Inflammatory macrophage treated with lipopolysaccharide for 4 hours (primary cell): ENCODE results near the gene DOCK1.
"Not testable (repeated sequence)": the region's sequence is repeated elsewhere in the genome, so short reads cannot be mapped to it uniquely, and the experiment has no call there.

Source experiments
- DNase-seq: peaks from one replicate; pipeline ENCODE4 v3.0.0-alpha.2; 2020

Gene DOCK1

DNA sequence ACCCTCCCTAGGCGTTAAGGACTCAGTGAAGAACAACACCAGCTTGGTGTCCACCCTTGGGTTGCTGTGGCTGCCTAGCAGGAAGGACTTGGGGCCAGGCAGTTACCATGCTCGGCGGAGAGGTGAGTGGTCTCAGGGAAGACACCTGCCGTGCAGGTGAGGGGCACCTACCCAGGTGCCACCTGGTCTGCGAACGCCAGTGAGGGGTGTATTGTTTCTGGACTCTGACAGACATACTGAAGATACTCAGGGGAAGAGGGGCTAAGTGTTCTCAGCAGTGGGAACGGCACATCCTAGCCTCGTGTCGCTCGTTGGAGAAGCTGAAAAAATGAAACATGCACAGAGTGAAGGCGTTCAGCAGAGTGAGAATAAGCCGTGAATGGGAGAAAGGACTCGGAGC lies 22.6 kb downstream of the DOCK1 start:
- DNase-seq = no peak

DNA sequence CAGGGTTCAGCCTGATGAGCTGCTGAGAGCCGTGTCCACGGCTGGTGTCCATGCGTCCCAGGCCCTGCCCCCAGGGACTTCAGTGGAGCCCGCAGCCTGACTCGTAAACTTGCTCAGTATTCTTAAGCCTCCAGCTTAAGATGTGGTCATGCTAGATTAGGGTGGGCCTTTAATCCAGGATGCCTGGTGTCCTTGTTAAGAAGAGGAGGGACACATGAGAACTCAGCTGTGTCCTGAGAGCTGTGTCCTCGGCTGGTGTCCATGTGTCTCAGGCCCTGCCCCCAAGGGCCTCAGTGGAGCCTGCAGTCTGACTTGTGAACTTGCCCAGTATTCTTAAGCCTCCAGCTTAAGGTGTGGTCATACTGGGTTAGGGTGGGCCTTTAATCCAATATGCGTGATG lies 23.0 kb downstream of the DOCK1 start:
- DNase-seq = no peak

DNA sequence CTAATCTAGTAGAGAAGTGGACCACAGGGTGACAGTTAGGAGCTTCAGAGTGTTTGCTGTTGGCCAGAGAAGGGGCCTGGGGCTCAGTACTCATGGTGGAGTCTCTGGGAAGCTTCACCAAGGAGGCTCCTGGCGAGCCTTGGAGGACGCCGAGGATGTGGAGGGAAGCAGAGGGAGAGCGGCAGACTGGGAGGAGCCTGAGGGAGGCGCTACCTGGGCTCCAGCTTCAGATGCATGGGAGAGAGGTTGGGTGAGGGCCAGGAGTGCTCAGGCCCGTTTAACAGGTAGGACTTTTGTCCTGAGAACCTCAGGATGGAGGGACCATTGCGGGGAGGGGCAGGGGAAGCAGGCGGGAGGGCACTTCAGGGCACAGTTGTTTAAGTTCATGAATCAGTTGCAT lies 24.2 kb downstream of the DOCK1 start:
- no peak for DNase-seq

DNA sequence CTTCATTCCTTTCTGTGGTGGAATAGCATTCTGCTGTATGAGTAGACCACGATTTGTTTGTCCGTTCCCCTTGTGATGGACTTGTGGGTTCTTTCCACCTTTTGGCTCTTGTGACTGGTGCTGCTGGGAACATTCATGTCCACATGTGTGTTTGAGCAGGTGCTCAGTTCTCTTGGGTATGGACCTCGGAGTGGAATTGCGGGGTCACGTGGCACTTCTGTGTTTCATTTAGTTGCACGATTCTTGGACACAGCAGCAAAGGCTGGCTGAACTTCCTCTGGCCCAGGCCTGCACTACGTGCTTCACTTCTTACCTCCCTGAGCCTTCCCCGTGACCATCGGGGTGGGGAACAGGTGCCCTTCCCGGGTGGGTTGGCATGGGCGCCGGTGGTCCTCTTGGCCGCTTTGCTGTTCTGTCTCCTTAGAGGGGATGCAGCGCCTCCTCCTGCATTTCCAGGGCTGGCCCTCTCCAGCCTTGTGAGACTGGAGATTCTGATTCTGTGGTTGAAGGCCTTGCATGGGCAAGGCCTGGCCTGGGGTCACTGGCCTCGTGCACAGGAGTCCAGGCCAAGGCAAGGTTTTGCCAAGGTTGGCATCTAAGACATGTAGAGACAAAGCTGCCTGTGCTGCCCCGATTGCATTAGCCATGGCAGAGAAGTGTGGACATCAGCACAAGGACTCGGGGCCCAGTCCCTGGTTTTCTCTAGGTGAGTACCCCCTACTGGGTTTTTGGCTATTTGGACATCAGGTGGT lies 25.1 kb downstream of the DOCK1 start:
- no peak for DNase-seq

DNA sequence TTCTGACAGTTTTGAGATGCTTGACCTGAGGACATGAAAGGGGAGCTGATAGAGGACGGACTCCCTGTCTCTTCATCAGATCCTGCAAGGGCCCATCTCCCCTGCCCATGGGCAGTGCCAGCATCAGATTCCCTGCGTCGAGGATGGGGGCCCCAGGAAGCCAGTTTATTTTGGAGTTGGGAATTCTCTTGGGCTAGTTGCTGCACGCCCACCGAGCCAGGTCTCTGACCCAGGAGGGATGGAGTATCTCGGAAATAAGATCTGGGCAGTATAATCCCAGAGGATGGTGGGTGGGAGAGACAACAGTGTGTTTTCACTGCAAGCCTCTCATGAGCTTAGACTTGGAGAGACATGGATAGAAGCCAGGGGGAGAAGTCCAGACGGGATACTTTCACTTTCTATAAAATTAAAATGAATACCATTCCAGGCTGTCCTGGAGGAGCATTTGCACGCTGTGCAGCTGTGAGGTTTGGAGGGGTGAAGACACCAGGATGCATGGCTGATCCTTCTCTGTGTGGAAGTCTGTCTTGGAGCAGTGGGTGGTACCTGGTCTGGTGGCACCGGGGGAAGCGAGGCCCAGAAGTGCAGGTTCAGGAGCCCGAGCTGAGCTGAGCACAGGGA lies 25.8 kb downstream of the DOCK1 start:
- no peak for DNase-seq

DNA sequence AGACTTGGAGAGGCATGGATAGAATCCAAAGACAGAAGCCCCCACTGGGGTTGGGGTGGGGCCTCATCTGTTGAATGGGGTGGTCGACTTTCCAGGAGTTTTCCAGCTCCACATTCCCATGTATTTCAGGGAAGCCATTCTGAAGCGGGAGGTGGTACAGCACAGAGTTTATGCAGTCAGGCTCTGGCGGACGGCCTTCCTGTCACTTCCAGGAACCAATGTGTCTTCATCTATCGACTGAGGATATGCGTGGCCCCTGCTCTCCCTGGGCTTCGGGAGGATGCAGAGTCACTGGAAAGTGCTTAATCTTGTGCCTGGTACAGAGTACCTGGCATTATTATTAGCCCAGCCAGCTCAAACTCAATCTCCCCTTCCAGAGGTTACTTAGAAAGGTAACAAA lies 26.3 kb downstream of the DOCK1 start:
- DNase-seq = no peak

DNA sequence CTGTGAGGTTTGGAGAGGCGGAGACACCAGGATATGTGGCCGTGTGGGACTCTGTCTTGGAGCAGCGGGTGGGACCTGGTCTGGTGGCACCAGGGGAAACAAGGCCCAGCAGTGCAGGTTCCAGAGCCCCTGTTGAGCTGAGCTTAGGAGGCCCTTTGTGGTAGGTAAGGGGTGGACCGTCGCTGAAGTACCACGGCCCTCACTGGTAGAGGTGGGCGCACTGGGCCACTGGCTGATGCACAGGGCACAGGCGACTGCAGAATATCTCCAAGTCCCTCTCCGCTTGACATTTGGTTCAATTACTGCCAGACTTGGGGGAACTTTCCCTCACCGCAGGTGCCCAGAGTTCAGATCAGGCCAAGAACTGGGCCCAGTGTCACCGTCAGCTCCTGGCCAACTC lies 27.3 kb downstream of the DOCK1 start:
- DNase-seq = no peak

DNA sequence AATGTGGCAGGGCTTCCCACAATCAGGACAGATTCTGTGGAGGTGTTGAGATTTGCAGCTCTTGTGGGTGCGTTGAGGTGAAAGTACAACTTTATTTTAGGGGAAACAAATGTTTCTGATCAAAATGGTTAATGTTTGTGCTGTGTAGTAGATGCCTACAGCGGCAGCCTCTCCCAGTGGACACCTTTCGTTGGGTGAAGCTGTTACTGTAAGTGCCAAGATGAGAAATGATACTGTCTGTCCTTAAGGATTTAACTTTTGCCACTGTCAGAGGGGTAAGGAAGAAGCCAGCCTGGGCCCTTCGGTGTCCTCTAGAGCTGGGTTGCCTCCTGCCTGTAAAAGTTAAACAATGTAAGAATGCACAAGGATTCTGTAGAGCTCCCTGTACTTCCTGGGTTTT lies 27.9 kb downstream of the DOCK1 start:
- no peak for DNase-seq

DNA sequence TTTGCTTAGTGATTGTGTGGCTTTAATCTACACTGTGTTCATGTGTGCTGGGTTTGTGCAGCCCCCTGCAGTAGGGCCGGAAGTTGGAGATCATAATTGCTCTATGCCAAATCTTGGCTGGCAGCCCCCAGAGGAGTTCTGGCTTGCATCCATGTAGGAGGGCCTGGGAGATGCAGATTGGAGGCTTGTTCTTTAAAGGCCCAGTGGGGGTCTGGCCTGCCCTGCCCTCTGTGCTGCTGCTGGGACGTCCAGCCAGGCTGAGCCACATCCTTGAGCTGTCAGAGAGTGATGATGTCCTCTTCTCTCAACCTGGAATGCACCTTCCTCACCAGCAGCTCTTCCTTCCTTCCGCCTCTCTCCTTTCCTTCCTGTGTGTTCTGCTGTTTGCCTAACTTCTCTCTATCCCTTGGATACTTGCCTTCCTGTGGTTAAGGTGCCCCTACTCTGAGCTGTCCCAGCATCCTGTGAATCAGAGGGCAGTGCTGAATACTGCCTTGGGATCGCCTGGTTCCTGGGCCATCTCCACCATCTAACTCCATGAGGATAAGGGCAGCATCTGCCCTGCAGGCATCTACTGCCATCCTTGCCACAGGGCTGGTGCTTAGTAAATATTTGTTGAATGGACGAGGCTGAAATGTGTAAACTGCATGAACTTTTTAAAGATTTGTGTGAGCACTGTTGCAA lies 30.2 kb downstream of the DOCK1 start:
- no peak for DNase-seq

DNA sequence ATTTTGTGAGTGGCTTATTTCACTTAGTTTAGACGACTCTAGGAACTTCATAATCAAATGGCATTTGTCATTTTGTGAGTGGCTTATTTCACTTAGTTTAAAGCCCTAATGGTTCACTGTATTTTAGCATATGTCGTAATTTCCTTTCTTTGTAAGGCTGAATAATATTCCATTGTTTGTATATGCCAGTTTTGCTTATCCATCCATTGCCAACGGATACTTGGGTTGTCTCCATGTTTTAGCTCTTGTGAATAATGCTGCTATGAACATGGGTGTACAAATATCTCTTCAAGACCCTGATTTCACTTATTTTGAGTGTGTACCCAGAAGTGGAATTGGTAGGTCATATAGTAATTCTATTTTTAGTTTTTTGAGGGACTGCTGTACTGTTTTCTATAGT lies 31.8 kb downstream of the DOCK1 start:
- no peak for DNase-seq

DNA sequence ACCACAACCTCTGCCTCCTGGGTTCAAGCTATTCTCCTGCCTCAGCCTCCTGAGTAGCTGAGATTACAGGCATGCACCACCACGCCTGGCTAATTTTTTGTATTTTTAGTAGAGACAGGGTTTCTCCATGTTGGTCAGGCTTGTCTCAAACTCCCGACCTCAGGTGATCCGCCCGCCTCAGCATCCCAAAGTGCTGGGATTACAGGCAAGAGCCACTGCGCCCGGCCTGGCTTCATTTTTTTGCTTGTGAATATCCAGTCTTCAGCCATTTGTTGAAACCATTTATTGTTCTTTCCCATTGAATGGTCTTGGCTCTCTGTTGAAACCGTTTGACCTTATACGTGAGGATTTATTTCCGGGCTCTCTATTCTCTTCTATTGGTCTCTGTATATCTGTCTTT lies 32.9 kb downstream of the DOCK1 start:
- DNase-seq = not testable (repeated sequence)

DNA sequence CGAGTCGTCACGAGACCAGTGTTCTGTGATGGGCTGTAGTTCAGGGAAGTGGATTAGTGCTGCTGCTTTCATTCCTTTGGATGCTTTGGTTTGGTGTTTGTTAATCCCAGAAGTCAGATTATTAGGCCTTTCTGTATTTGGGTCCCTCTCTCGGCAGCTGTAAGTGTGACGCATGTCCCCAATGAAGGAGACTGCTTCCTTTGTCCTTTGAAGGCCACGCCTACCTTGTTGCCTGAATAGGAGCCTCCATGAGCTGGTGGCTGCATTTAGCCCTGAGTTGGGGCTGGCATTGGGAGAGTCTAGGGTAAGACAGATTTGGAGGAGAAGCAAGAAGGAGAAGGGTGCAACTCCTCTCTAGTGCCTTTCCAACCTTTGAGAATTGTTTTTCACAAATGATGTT lies 34.5 kb downstream of the DOCK1 start:
- no peak for DNase-seq

DNA sequence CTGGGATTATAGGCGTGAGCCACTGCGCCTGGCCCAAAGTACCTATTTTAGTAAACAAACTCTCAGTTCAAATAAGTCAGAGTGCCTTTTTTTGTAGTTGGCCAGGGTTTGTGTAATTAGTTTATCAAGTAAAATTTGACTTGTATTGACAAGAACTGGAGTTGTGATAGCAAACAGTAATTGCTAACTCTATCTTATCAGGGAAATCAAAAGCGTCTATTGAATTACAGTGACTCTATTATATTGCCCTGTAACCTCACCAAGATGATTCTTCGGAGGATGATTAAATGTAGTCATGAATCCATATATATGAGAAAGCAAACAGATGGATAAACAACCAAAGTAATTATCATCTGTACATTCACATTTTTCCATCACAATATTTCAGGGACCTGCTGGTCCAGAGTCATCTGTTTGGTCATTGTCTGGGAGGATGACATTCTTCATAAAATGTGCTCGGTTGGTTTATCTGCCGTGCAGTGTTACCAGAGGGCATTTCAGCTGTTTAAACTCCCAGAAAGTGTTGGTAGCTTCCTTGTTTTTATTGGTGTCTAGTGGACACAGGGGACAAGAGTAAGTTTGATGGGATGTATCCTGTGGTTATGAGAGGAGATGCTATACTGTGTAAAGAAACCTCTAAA lies 35.6 kb downstream of the DOCK1 start:
- no peak for DNase-seq

DNA sequence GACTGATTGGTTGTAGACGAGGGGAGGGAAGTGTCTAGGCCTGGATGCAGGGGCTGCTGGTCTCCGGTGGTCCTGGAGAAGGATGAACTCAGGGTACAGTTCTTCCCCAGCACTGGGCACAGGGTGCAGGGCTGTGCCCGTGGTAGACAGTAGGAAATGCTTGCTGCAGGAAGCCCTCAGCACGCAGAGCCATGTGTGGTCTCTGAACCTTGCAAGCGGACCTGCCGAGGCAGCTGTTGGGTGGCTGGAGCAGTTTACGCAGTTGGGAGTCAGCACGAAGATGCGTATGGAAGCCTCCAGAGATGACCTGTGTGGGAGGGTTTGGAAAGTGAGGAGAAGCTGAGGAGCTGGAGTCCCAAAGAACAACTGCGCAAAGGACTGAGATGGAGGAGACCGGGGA lies 39.0 kb downstream of the DOCK1 start:
- no peak for DNase-seq

DNA sequence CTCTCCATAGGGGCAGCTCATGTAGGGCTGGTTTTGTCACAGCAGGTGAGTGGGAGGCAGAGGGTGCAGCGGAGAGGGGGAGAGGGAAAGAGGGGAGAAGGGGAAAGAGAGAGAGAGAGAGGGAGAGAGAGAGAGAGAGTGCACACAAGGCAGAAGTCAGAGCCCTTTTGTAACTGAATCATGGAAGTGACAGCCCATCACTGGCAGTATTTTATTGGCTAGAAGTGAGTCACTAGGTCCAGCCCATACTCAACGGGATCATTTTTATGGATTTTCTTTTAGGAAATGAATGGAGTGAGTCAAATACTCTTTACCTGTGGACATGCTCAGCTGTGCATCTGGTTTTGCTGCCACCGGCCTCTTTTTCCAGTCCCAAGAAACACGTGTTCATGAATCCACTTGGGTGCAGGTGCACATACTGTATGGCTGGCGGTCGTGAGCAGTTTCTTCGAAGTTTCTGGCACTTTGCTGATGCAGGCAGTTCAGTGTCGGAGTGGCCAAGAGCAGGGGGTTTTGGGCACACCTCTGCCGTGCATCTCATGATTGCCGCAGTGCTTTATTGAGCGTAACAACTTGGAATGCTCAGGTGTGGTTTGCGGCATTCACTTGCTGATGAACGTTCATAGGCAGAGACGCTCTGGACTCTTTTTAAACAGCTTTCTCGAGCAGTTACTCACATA lies 40.3 kb downstream of the DOCK1 start:
- DNase-seq = no peak

DNA sequence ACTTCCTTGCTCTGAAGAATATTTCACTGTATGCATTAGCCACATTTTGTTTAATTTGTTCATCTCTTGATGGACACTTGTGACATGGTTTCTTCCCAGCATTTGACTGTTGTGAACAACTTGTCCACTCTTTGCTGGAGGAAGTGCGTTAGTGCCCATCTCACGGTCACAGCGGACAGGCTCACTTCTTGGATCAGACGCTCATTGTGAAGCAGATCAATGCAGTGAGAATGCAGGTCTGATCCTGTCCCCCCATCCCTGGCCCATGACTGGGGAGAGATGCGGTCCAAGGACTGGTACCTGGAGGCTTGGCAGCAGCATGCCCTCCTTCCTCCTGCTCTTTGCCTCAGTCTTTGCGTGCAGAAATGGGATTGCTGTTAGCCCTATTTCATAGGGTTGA lies 41.5 kb downstream of the DOCK1 start:
- DNase-seq = no peak

DNA sequence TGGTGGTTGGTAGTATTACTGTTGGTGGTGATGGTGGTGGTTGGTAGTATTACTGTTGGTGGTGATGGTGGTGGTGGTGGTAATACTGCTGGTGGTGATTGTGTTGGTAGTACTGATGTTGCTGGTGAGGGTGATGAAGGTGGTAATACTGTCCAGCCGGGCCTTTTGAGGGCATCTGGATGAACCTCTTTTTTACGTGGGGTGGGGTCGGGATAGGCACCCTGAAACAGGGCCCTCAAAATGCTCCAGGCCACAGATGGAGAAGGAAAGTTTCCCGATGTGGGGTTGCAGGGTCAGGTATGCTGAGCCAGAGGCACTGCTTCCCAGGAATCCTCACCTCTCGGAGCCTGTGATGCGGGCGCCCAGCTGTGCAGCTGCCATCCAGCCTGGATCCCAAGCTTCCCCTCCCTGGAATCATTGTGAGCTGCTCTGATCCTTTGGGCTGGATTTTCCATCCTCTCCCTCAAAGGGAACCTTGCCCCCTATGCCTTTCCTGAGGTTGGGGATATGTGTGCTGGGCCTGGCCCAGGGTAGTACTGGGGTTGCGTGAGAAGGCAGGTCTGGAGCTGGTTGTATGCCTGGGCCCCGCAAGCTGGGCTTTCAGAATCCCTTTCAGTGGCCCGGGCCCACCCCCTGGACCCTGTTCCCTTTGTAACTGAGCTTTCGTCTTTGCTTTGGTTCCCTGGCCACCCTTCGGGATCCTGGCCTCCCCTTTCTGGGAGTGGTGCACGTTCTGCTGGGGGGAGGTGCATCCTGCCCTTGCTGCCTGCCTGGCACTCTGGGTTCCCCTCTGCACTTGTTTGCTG lies 43.3 kb downstream of the DOCK1 start:
- DNase-seq = no peak

DNA sequence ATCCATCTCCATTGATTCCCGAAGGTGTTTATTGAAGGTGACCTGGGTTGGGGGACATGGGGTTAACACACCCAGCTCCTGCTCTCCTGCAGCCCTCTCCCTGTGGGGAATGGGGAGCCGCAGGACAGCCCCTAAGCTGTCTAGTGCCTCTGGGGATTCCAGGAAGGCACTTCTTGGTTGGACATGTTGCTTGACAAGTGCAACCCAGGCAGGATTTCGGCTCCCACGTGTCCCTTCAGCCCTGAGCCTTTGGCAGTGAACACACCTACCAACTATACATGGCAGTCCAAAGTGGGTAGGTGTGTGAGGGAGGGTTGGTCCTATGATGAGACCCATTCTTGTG lies 43.9 kb downstream of the DOCK1 start:
- no peak for DNase-seq

DNA sequence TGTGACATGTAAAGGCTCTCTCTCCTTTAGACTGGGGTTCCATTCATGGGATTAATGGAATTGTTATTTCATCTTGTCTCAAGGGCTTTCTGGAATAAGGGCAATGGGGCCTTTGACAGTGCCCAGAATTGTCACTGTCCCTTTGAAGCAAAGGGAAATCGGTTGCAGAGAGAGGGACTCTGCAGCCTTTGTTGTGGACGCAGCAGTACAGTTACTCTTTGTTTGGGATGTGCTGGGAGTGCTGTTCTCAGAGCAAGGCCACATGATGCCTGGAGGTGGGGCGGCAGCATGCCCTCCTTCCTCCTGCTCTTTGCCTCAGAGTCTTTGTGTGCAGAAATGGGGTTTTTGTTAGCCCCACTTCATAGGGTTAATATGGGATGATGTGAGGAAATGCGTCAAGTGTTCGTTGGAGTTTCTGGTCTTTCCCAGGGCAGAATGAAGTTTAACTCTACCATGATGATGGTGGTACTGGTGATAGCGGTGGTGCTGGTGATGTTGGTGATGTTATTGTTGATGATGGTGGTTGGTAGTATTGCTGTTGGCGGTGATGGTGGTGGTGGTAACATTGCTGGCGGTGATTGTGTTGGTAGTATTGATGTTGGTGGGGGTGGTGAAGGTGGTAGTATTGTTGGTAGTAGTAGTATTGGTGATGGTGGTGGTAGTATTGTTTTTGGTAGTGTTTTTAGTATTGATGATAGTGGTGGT lies 45.3 kb downstream of the DOCK1 start:
- no peak for DNase-seq

DNA sequence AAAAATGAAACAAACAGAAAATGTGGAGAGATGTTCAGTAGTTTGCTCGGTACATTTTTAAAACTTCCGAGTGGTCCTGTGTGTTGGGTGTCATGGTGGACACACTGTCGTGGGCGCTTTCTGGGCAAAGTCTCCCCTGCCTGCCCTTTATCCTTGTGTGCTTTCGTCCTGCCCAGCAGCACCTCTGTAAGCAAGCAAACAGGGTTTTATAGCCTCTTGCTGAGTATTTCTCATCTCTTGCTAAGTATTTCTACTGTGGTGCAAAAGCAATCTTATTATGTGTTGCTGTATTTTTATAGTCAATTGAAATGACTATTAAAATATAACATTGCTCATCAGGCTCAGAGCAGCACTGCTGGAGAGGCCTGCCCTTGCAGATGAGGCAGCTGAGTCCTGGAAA lies 48.7 kb downstream of the DOCK1 start:
- no peak for DNase-seq

DNA sequence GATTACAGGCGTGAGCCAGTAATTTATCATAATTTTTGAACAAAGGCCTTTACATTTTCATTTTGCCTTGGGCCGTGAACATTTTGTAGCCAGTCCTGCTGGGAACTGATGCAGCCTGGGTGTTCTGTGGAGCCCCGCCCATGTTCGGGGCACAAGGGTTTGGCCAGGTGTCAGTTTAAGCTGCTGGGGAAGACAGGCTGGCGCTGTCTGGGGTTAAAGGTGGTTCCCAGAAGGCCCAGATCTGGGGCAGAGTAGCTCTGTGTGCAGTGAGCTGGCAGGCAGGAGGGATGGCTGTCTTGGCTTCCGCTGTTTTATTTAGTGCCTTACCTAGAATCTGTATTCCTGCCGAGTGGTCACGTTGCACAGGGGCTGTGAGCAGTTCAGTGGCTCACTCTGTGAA lies 50.2 kb downstream of the DOCK1 start:
- DNase-seq = no peak
